G401.6 (cell line): ENCODE results near the gene INTS7.

Source experiments
- FAIRE-seq: peaks from 2 replicates; lab custom pipeline; 2012; peaks lifted over from hg19 to GRCh38; lab: Jason Lieb, UNC

The INTS7 gene

GRCh38 chr1:211903490-211904245 lies 131.7 kb downstream of the INTS7 start:
- FAIRE-seq, result no peak

GRCh38 chr1:211902624-211903291 lies 132.6 kb downstream of the INTS7 start:
- no peak for FAIRE-seq

DNA sequence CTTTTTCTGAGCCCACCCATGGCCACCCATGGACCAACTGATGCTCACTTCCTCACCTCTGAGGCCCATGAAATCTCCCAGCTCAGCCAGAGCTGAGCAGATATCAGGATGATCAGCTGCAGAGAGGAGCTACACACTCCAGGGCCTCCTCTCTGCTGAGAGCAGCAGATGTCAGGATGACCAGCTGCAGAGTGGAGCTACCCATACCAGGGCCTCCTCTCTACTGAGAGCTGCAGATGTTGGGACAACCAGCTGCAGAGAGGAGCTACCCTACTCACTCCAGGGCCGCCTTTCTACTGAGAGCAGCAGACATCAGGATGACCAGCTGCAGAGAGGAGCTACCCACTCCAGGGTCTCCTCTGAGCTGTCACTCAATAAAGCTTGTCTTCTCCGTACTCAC lies 133.4 kb downstream of the INTS7 start:
- no peak for FAIRE-seq

GRCh38 chr1:211900441-211900840 lies 134.9 kb downstream of the INTS7 start:
- FAIRE-seq, result no peak

- FAIRE-seq, result no peak
These were observed 138.4 kb downstream of the INTS7 start for GRCh38 chr1:211896958-211897357.

GRCh38 chr1:211895126-211895759 lies 140.1 kb downstream of the INTS7 start:
- no peak for FAIRE-seq

DNA sequence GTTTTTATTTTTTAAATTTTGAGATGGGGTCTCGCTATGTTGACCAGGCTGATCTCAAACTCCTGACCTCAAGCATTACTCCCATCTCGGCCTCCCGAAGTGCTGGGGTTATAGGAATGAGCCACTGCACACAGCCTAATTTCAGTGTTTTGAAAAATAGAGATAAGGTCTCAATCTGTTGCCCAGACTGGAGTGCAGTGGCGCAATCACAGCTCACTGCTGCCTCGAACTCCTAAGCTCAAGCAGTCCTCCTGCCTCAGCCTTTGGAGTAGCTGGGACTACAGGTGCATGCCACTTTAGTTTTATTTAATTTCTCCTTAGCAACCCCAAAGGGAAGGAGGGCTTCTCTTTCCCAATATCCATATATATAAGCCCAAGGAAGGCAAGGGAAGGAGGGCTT lies 141.0 kb downstream of the INTS7 start:
- FAIRE-seq, result no peak

DNA sequence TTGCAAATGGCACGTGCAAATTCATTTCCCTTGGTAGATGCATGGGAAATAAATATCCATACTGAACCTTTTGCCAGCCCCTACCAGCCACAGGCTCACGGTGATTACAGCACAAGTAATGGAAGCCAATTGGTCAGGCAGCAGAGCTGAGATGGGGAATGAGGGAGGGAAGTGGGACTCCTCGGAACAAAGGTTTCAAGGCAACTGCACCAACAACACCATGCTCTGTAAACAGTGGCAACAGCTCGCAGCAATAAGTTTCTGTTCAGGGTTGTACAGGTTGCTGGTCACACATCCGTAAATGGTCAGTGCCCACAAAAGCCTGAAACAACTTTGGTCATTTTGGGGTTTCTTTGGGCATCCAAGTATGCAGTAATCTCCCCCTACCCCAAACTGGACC lies 142.1 kb downstream of the INTS7 start:
- no peak for FAIRE-seq

DNA sequence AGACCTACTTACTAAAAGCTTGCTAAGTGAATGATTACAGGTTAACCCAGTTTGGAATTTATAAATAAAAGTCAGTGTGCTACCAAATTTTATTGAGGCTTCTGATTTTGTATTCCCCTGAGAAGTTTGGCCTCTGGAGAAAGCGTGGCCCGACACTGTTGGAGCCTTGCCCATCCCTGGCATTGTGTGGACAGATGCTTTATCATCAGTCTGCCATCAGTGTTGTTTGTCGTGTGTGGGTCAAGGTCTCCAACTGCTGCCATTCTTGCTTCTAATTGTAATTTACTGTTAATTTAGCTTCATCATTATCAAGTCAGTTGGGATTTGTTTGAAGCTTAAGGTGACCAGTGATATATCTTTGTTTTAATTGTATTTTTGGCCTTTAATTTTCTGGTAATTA lies 142.8 kb downstream of the INTS7 start:
- no peak for FAIRE-seq

DNA sequence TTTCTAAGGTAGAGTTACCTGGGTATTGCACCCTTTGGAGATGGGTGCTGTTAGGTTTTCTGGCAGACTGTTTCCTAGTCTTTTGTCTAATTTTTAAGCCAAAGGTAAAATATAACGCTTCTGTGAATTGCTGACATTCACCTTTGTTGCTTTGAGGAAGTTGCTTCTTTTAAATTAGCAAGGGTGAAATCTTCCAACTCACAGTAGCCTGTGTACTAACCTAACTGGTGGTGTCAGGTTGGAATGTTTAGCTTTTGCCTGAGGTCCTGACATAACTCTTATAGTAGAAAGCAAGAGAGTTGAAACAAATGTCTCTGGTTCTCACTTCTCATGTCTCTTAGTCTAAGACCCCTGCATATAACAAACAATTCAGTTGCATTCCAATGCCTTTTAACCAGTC lies 143.6 kb downstream of the INTS7 start:
- no peak for FAIRE-seq
